Breast epithelium (tissue), 3 donors: ENCODE measurements around the gene TAF4B.
"Not testable (repeated sequence)": the region's sequence is repeated elsewhere in the genome, so short reads cannot be mapped to it uniquely, and the experiment has no call there.

Experiments used
- POLR2A ChIP-seq: fragments of 450-650 bp; IDR thresholded peaks from one replicate; pipeline ENCODE4 v1.6.1; 2016; ENCODE audit warnings: antibody characterized with exemption, mild to moderate bottlenecking, moderate library complexity
- TF ChIP-seq, protein P1 (sequence below), 3 donors: fragments of 450-650 bp; IDR thresholded peaks; one replicate each; pipeline ENCODE4 v1.5.1; 2016 to 2017; ENCODE audit warnings: antibody characterized with exemption in 3 of 3, mild to moderate bottlenecking in 3 of 3, moderate library complexity in 3 of 3

DNA sequence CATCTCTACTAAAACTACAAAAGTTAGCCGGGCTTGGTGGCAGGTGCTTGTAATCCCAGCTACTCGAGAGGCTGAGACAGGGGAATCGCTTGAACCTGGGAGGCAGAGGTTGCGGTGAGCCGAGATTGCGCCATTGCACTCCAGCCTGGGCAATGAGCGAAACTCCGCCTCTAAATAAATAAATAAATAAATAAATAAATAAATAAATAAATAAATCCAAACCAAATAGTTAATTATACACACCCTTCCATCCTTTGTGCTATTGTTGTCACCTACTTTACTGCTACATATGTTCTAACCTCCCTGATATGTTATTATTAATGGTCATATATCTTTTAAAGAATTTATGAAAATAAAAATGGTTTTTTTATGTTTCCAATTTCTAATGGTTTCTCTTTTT lies 155.3 kb downstream of the TAF4B start:
- TF ChIP-seq, protein P1, sequence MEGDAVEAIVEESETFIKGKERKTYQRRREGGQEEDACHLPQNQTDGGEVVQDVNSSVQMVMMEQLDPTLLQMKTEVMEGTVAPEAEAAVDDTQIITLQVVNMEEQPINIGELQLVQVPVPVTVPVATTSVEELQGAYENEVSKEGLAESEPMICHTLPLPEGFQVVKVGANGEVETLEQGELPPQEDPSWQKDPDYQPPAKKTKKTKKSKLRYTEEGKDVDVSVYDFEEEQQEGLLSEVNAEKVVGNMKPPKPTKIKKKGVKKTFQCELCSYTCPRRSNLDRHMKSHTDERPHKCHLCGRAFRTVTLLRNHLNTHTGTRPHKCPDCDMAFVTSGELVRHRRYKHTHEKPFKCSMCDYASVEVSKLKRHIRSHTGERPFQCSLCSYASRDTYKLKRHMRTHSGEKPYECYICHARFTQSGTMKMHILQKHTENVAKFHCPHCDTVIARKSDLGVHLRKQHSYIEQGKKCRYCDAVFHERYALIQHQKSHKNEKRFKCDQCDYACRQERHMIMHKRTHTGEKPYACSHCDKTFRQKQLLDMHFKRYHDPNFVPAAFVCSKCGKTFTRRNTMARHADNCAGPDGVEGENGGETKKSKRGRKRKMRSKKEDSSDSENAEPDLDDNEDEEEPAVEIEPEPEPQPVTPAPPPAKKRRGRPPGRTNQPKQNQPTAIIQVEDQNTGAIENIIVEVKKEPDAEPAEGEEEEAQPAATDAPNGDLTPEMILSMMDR (IDR thresholded peaks at IDR 0.05): not testable (repeated sequence)
- not testable (repeated sequence) for TF ChIP-seq POLR2A
